AG04450 (cell line): ENCODE results near the gene GGNBP2. TPM values are rescaled to one million over a fixed set of nuclear protein-coding genes. Genes with fewer than 3 reads are reported as not detected.
A peak's percentile ranks its signal among the peaks of the same experiment; 100 is the strongest.

ENCODE experiments used
- CTCF ChIA-PET: fragments of 300-600, 350-600 bp; formaldehyde crosslinking; extraction: SDS; loops from one replicate; lab custom pipeline; 2022; ENCODE audit warnings: antibody characterized with exemption, inconsistent platforms; lab: Charles Lee
- POLR2A ChIA-PET: fragments of 350-600 bp; formaldehyde crosslinking; extraction: SDS; loops from one replicate; lab custom pipeline; 2021; ENCODE audit warnings: antibody characterized with exemption, inconsistent platforms; lab: Yijun Ruan, JAX
- DNase-seq: peaks from one replicate; pipeline ENCODE4 v3.0.0-alpha.2; 2011; ENCODE audit warnings: low read depth, low spot score
- H3K27ac ChIP-seq: one replicate; pipeline ENCODE4 v1.5.1; 2012; ENCODE audit warnings: low read depth, low read length, control low read depth
- H3K27me3 ChIP-seq: one replicate; pipeline ENCODE4 v1.6.0; 2012; ENCODE audit warnings: low read length; ENCODE audit not compliant: control insufficient read depth, insufficient read depth
- H3K4me3 ChIP-seq: 2 replicates; pipeline ENCODE4 v1.5.1; 2011; ENCODE audit warnings: mild to moderate bottlenecking, low read depth, low read length, control low read depth
- H3K9me3 ChIP-seq: 2 replicates; pipeline ENCODE4 v1.5.1; 2012; ENCODE audit warnings: low read length; ENCODE audit not compliant: control insufficient read depth, insufficient read depth
- polyA plus RNA-seq: library from polyadenylated mRNA; depleted of rRNA; stranded (reverse); fragments of >200 nt; gene quantifications from 2 replicates; pipeline ENCODE4 v1.2.3, GENCODE V29; 2011
- TF ChIP-seq, protein P1 (sequence below): IDR thresholded peaks from 2 replicates; pipeline ENCODE4 v1.5.1; 2011; ENCODE audit warnings: low read depth, low read length, control low read depth, inconsistent platforms

Gene GGNBP2
- polyA plus RNA-seq, 1 experiment = 87.6 TPM

DNA sequence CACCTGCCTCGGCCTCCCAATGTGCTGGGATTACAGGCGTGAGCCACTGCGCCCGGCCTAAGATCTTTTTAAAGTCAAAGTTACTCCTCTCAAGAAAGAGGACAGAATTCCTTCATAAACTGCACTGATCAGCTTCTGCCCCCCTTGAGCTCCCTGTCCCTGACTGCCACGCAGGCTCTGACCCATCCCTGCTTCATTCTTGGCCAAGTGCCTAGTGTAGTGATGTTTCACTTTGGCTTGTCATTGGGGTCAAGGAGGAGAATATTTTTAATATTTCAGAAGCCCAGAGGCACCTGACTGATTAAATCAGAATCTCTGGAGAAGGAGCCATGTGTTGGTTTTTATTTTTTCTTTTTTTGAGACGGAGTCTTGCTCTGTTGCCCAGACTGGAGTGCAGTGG lies 65.8 kb downstream of the GGNBP2 start:
- Histone ChIP-seq H3K27ac (no peak overlapping the region), H3K27me3 (no peaks in the 10 kb centered on the region), H3K4me3 (no peak overlapping the region), H3K9me3 (no peaks in the 10 kb centered on the region)
- ChIA-PET CTCF (interaction anchor here (0.6 to 2.6 kb wide), 4 partner anchors 8 to 962 kb away, joined by 4 to 18 read pairs (median 5); partner anchors contain the start of gene MRM1), POLR2A (interaction anchor here (0.6 kb wide), 1 partner anchor 541 kb away, joined by 3 read pairs; no protein-coding TSS in a partner anchor)
- TF ChIP-seq, protein P1, sequence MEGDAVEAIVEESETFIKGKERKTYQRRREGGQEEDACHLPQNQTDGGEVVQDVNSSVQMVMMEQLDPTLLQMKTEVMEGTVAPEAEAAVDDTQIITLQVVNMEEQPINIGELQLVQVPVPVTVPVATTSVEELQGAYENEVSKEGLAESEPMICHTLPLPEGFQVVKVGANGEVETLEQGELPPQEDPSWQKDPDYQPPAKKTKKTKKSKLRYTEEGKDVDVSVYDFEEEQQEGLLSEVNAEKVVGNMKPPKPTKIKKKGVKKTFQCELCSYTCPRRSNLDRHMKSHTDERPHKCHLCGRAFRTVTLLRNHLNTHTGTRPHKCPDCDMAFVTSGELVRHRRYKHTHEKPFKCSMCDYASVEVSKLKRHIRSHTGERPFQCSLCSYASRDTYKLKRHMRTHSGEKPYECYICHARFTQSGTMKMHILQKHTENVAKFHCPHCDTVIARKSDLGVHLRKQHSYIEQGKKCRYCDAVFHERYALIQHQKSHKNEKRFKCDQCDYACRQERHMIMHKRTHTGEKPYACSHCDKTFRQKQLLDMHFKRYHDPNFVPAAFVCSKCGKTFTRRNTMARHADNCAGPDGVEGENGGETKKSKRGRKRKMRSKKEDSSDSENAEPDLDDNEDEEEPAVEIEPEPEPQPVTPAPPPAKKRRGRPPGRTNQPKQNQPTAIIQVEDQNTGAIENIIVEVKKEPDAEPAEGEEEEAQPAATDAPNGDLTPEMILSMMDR = no peak
- no peak for DNase-seq

DNA sequence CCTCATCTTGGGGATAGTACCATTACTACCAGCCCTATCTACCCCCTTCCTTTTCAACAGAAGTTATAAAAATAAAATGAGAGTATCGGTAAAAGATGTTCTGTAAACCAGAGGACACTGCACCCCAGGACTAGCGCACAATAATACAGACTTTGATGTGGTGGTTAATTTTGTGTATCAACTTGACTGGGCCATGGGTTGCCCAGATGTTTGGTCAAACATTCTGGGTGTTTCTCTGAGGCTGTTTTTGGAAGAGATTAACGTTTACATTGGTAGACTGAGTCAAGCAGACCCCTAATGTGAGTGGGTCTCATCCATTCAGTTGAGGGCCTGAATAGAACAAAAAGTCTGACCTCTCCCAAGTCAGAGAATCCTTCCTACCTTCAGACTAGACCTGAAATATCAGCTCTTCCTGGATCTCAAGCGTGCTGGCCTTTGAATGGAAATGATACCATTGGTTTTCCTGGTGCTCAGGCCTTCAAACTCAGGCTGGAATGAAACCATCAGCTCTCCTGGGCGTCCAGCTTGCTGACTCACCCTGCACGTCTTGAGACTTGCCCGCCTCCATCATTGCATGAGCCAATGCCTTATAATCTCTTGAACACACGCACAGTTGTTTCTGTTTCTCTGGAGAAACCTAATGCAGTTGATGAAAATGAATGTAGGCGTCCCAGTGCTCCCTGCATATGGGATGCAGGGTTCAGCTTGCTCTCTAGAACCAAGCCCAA lies 66.8 kb downstream of the GGNBP2 start:
- H3K27ac ChIP-seq = peak overlapping the region; percentile 21
- POLR2A ChIA-PET = no interaction called here
- TF ChIP-seq, protein P1 = no peak

DNA sequence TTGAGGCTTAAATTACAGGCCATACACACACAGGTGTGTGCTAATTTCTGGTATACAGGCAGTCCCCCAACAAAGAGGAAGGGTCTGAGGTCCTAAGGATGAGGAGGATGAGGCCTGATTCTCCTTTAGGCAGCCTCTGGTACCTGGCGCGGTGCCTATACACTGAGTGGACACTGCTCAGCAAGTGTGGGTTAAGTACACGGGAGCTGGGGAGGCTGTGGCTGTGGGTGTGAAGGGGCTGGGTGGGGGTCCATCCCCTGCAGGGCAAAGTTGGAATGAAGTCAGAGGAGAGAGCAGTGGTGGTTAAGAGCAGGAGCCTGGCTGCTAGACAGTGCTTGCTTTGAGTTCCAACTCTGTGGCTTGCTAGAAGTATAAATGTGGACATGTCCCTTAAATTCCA lies 67.6 kb downstream of the GGNBP2 start:
- ChIA-PET POLR2A (no interaction called here), CTCF (interaction anchor here (0.7 to 1.2 kb wide), 2 partner anchors 10 to 14 kb away, joined by 3 read pairs; no protein-coding TSS in a partner anchor)
- TF ChIP-seq, protein P1 = no peak
- H3K4me3 ChIP-seq = no peak overlapping the region
- no peak overlapping the region for H3K27ac ChIP-seq
- H3K9me3 ChIP-seq = no peaks in the 10 kb centered on the region
- peaks cover 3% of the 10 kb centered on the region for H3K27me3 ChIP-seq
- no peak for DNase-seq

More for the DNA sequence above, 66.8 kb downstream of the GGNBP2 start:
- Histone ChIP-seq H3K27me3 (peaks cover 3% of the 10 kb centered on the region), H3K4me3 (no peak overlapping the region), H3K9me3 (no peaks in the 10 kb centered on the region)
- DNase-seq = peak; percentile 37
- CTCF ChIA-PET = interaction anchor here (0.9 to 2.6 kb wide), 3 partner anchors 9 to 435 kb away, joined by 3 to 18 read pairs (median 3); partner anchors contain the start of gene MRM1

DNA sequence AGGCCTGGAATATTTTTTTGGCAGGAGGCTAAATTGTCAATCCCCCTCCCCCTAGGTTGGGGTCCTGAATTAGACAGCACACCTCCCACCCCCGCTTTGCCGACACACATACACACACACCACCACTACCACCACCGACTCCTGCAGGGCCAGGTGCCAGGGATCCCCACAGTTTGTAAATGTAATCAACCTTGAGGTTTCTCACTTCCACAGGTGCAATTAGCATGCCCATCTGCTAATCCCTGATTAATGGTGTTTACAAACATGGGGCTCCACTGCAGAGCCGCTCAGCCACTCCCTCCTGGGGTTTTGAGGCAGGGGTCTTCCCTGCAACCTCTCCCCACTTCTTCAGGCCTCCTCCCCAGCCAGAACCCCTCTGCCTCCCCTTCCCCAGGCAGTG lies 68.4 kb downstream of the GGNBP2 start:
- Histone ChIP-seq H3K27ac (no peak overlapping the region), H3K27me3 (peaks cover 3% of the 10 kb centered on the region), H3K4me3 (no peak overlapping the region), H3K9me3 (no peaks in the 10 kb centered on the region)
- CTCF ChIA-PET = interaction anchor here (1.2 to 2.0 kb wide), 2 partner anchors 10 to 13 kb away, joined by 3 to 9 read pairs; no protein-coding TSS in a partner anchor
- POLR2A ChIA-PET = interaction anchor here (0.6 kb wide), 1 partner anchor 57 kb away, joined by 3 read pairs; no protein-coding TSS in a partner anchor
- TF ChIP-seq, protein P1 = no peak
- DNase-seq = no peak

DNA sequence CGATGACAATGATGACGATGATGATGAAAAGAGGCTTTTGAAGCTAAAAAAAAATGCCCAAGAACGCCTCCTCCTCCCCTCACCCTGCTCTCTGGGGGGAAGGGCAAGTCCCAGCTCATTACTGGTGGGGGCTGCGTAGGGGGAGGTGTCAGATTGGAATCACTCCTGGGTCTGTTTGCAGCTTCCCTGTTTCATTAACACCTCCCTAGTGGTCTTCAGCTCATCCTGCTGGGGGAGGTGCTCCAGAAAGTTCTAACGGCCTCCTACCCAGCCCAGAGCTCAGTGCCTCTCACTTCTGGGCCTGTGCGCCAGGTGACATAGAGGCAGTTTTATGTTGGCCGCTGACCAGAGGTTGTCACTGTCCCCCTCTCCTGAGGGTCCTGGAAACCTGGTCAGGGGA lies 69.4 kb downstream of the GGNBP2 start:
- Histone ChIP-seq H3K4me3 (no peak overlapping the region), H3K27ac (no peak overlapping the region), H3K9me3 (no peaks in the 10 kb centered on the region), H3K27me3 (peaks cover 3% of the 10 kb centered on the region)
- TF ChIP-seq, protein P1 = no peak
- ChIA-PET CTCF (interaction anchor here (0.6 to 2.0 kb wide), 3 partner anchors 11 to 470 kb away, joined by 3 to 9 read pairs (median 8); no protein-coding TSS in a partner anchor), POLR2A (no interaction called here)
- no peak for DNase-seq
